C4-2B (cell line): ENCODE data around the gene UBXN6.

ENCODE experiments used
- ZFX ChIP-seq: fragments of 450-650 bp; IDR thresholded peaks from 2 replicates; pipeline ENCODE4 v1.6.1; 2017
- TF ChIP-seq, protein P1 (sequence below): fragments of 450-650 bp; conservative IDR thresholded peaks from 2 replicates; pipeline ENCODE4 v1.5.1; 2017; ENCODE audit warnings: mild to moderate bottlenecking

- TF ChIP-seq, protein P1, sequence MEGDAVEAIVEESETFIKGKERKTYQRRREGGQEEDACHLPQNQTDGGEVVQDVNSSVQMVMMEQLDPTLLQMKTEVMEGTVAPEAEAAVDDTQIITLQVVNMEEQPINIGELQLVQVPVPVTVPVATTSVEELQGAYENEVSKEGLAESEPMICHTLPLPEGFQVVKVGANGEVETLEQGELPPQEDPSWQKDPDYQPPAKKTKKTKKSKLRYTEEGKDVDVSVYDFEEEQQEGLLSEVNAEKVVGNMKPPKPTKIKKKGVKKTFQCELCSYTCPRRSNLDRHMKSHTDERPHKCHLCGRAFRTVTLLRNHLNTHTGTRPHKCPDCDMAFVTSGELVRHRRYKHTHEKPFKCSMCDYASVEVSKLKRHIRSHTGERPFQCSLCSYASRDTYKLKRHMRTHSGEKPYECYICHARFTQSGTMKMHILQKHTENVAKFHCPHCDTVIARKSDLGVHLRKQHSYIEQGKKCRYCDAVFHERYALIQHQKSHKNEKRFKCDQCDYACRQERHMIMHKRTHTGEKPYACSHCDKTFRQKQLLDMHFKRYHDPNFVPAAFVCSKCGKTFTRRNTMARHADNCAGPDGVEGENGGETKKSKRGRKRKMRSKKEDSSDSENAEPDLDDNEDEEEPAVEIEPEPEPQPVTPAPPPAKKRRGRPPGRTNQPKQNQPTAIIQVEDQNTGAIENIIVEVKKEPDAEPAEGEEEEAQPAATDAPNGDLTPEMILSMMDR, result no peak
- no peak for TF ChIP-seq ZFX
Observed at GRCh38 chr19:4456476-4456842, 1.1 kb downstream of the UBXN6 start.
